GM18520 (cell line): ENCODE data around the gene UPF2.

Experiments used
- ATAC-seq: cut with Tn5 transposase; IDR thresholded peaks from one replicate; pipeline ENCODE4 v1.9.1; 2021; ENCODE audit not compliant: unreplicated experiment

The UPF2 gene

GRCh38 chr10:11962176-11962575 lies 80.4 kb downstream of the UPF2 start:
- no peak for ATAC-seq

- no peak for ATAC-seq
These were observed 80.8 kb downstream of the UPF2 start for GRCh38 chr10:11961771-11962170.

GRCh38 chr10:11959966-11960365 lies 82.6 kb downstream of the UPF2 start:
- no peak for ATAC-seq

- no peak for ATAC-seq
These were observed 83.7 kb downstream of the UPF2 start for GRCh38 chr10:11958956-11959355.

- no peak for ATAC-seq
These were observed 90.9 kb downstream of the UPF2 start for GRCh38 chr10:11951695-11952094.

GRCh38 chr10:11950325-11951018 lies 92.1 kb downstream of the UPF2 start:
- no peak for ATAC-seq

- no peak for ATAC-seq
These were observed 93.5 kb downstream of the UPF2 start for GRCh38 chr10:11949152-11949551.

GRCh38 chr10:11946652-11947051 lies 96.0 kb downstream of the UPF2 start:
- ATAC-seq = no peak

GRCh38 chr10:11936389-11937152 lies 106.0 kb downstream of the UPF2 start:
- ATAC-seq = no peak

GRCh38 chr10:11934262-11934661 lies 108.3 kb downstream of the UPF2 start:
- no peak for ATAC-seq

GRCh38 chr10:11933577-11934223 lies 108.9 kb downstream of the UPF2 start:
- no peak for ATAC-seq

GRCh38 chr10:11931038-11931437 lies 111.6 kb downstream of the UPF2 start:
- ATAC-seq = no peak

- ATAC-seq = no peak
These were observed 112.2 kb downstream of the UPF2 start for GRCh38 chr10:11930312-11930978.

GRCh38 chr10:11927746-11928145 lies 114.9 kb downstream of the UPF2 start:
- no peak for ATAC-seq

- no peak for ATAC-seq
These were observed 120.7 kb downstream of the UPF2 start for GRCh38 chr10:11921800-11922392.

GRCh38 chr10:11919271-11919670 lies 123.3 kb downstream of the UPF2 start:
- no peak for ATAC-seq

GRCh38 chr10:11918384-11918783 lies 124.2 kb downstream of the UPF2 start:
- ATAC-seq = no peak

- no peak for ATAC-seq
These were observed 129.4 kb downstream of the UPF2 start for GRCh38 chr10:11913079-11913641.

- ATAC-seq = no peak
These were observed 132.5 kb downstream of the UPF2 start for GRCh38 chr10:11910102-11910501.

GRCh38 chr10:11909618-11910017 lies 133.0 kb downstream of the UPF2 start:
- no peak for ATAC-seq

GRCh38 chr10:11908991-11909390 lies 133.6 kb downstream of the UPF2 start:
- ATAC-seq = no peak
